Stimulated activated naive CD8-positive, alpha-beta T cell treated with anti-CD3 and anti-CD28 coated beads, Interleukin-15, Interleukin-2, amounts not matched to agents 100 U/mL and 50 U/mL, for 24 hours (primary cell): Measurements from ENCODE around the gene PRKCQ.

Source experiments
- ATAC-seq: fragments of 150-1000 bp; cut with Tn5 transposase; one replicate; pipeline ENCODE4 v1.10.0; 2021
- DNase-seq: peaks from one replicate; pipeline ENCODE4 v3.0.0; 2021

PRKCQ gene

GRCh38 chr10:6522230-6522629 lies 57.8 kb downstream of the PRKCQ start:
- no peak for ATAC-seq
- DNase-seq, result no peak

GRCh38 chr10:6520138-6520537 lies 59.9 kb downstream of the PRKCQ start:
- DNase-seq, result no peak
- ATAC-seq, result no peak

GRCh38 chr10:6518791-6519429 lies 61.2 kb downstream of the PRKCQ start:
- ATAC-seq (peak; percentile 86), DNase-seq (no peak)

- ATAC-seq, result no peak
- no peak for DNase-seq
These were observed 63.2 kb downstream of the PRKCQ start for GRCh38 chr10:6516929-6517284.

- ATAC-seq, result no peak
- DNase-seq, result no peak
These were observed 63.7 kb downstream of the PRKCQ start for GRCh38 chr10:6516281-6516928.

- no peak for ATAC-seq
- no peak for DNase-seq
These were observed 65.0 kb downstream of the PRKCQ start for GRCh38 chr10:6514844-6515780.

GRCh38 chr10:6514180-6514579 lies 65.9 kb downstream of the PRKCQ start:
- no peak for ATAC-seq
- no peak for DNase-seq

- ATAC-seq (peak; percentile 90), DNase-seq (peak; percentile 35)
These were observed 66.6 kb downstream of the PRKCQ start for GRCh38 chr10:6513476-6513875.

GRCh38 chr10:6512182-6512581 lies 67.9 kb downstream of the PRKCQ start:
- no peak for DNase-seq
- peak; percentile 44 for ATAC-seq

GRCh38 chr10:6511347-6511746 lies 68.7 kb downstream of the PRKCQ start:
- DNase-seq (no peak), ATAC-seq (no peak)

GRCh38 chr10:6507311-6507710 lies 72.8 kb downstream of the PRKCQ start:
- DNase-seq (peak; percentile 48), ATAC-seq (peak; percentile 75)

GRCh38 chr10:6505300-6505699 lies 74.8 kb downstream of the PRKCQ start:
- ATAC-seq, result no peak
- DNase-seq, result no peak

- peak; percentile 81 for ATAC-seq
- DNase-seq, result peak; percentile 68
These were observed 75.8 kb downstream of the PRKCQ start for GRCh38 chr10:6504296-6504695.

- ATAC-seq (peak; percentile 16), DNase-seq (no peak)
These were observed 76.9 kb downstream of the PRKCQ start for GRCh38 chr10:6503171-6503570.

GRCh38 chr10:6501931-6502330 lies 78.1 kb downstream of the PRKCQ start:
- no peak for DNase-seq
- no peak for ATAC-seq

GRCh38 chr10:6499974-6500373 lies 80.1 kb downstream of the PRKCQ start:
- DNase-seq, result no peak

GRCh38 chr10:6498771-6499170 lies 81.3 kb downstream of the PRKCQ start:
- no peak for DNase-seq
- peak; percentile 61 for ATAC-seq

More at GRCh38 chr10:6499974-6500373, 80.1 kb downstream of the PRKCQ start:
- no peak for ATAC-seq

- no peak for DNase-seq
These were observed 82.5 kb downstream of the PRKCQ start for GRCh38 chr10:6497620-6498019.

GRCh38 chr10:6494936-6495592 lies 85.0 kb downstream of the PRKCQ start:
- DNase-seq (peak; percentile 49), ATAC-seq (peak; percentile 50)

More at GRCh38 chr10:6497620-6498019, 82.5 kb downstream of the PRKCQ start:
- ATAC-seq, result no peak

- DNase-seq, result no peak
- no peak for ATAC-seq
These were observed 85.6 kb downstream of the PRKCQ start for GRCh38 chr10:6494442-6494819.

GRCh38 chr10:6493521-6494441 lies 86.3 kb downstream of the PRKCQ start:
- DNase-seq, result no peak
- peak; percentile 21 for ATAC-seq
